KMS-11 (cell line): ENCODE results near the gene PTK6.

Experiments
- H2AFZ ChIP-seq: fragments of 200-600 bp; sonication (generic); 2 replicates; pipeline ENCODE4 v1.6.1; 2016; ENCODE audit warnings: antibody characterized with exemption, mixed run types, low read depth
- H3K27ac ChIP-seq: fragments of 200-600 bp; sonication (generic); 2 replicates; pipeline ENCODE4 v1.6.1; 2016; ENCODE audit warnings: mild to moderate bottlenecking, mixed run types
- H3K27me3 ChIP-seq: fragments of 200-600 bp; sonication (generic); 2 replicates; pipeline ENCODE4 v1.6.1; 2017; ENCODE audit warnings: mild to moderate bottlenecking, low read depth, mixed run types, moderate library complexity; ENCODE audit not compliant: insufficient read depth
- H3K36me3 ChIP-seq: fragments of 200-600 bp; sonication (generic); 2 replicates; pipeline ENCODE4 v1.6.1; 2017; ENCODE audit warnings: mild to moderate bottlenecking, mixed run types; ENCODE audit not compliant: insufficient read depth
- H3K4me1 ChIP-seq: fragments of 200-600 bp; sonication (generic); 2 replicates; pipeline ENCODE4 v1.6.1; 2016; ENCODE audit warnings: mild to moderate bottlenecking, low read depth, mixed run types; ENCODE audit not compliant: poor library complexity, severe bottlenecking
- H3K4me2 ChIP-seq: fragments of 200-600 bp; sonication (generic); 2 replicates; pipeline ENCODE4 v1.7.0; 2016; ENCODE audit warnings: mild to moderate bottlenecking, mixed run types
- H3K4me3 ChIP-seq: fragments of 200-600 bp; sonication (generic); IDR thresholded peaks from 2 replicates; pipeline ENCODE4 v1.6.1; 2017; ENCODE audit warnings: low read depth, low read length, mixed read lengths; ENCODE audit not compliant: insufficient read depth
- H3K79me2 ChIP-seq: fragments of 200-600 bp; sonication (generic); 2 replicates; pipeline ENCODE4 v1.6.1; 2016; ENCODE audit warnings: low read depth, mixed run types; ENCODE audit not compliant: insufficient read depth
- H3K9ac ChIP-seq: fragments of 200-600 bp; sonication (generic); 2 replicates; pipeline ENCODE4 v1.6.1; 2016; ENCODE audit warnings: mild to moderate bottlenecking, mixed run types
- H4K20me1 ChIP-seq: fragments of 200-600 bp; sonication (generic); 2 replicates; pipeline ENCODE4 v1.6.1; 2016; ENCODE audit warnings: mild to moderate bottlenecking, mixed run types; ENCODE audit not compliant: insufficient read depth
- CTCF ChIP-seq: fragments of 200-600 bp; sonication (generic); conservative IDR thresholded peaks from 2 replicates; pipeline ENCODE4 v1.6.1; 2017; ENCODE audit warnings: low read depth, mild to moderate bottlenecking, antibody characterized with exemption, low read length, moderate library complexity, mixed read lengths

The PTK6 gene

DNA sequence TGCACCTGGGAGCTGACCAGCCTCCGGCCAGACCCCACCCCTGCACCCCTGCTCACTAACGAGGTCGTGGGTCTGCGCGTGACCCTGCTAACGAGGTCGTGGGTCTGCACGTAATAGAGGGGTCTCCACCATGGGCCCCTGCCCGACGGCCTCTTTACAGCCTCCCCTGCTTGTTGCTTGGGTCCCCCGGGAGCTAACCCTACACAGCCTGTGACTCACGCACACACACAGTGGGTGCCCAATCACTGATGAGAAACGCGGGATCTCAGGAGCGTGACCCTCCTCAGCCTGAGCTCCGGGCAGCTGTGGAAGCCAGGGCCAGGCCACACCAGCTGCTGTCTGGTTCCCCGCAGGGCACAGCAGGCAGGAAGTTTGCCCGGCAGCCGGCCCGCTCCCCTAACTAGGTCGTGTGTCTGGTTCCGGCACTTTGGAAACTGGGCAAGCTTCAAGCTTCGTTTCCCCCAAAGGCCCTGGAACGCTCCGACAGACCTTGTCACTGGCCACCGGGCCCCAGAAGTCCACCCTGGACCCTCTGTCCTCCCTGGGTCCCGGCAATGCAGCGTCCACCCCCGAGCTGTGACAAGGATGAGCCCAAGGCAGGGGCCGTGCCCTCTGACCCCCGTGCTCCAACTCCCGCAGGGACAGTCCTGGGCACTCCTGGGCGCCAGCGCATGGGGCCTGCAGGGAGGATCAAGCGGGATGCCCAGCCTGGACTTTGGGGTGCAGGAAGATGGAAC lies 767 bp downstream of the PTK6 start:
- Histone ChIP-seq H3K27me3 (peaks cover 55% of the 10 kb centered on the region), H3K36me3 (no peaks in the 10 kb centered on the region), H3K4me2 (no peak overlapping the region), H4K20me1 (no peaks in the 10 kb centered on the region), H3K79me2 (no peaks in the 10 kb centered on the region), H2AFZ (no peak overlapping the region), H3K9ac (no peak overlapping the region), H3K4me1 (peaks cover 10% of the 10 kb centered on the region), H3K27ac (no peak overlapping the region), H3K4me3 (no peak overlapping the region)
- TF ChIP-seq CTCF, result no peak

- no peak overlapping the region for H3K27ac ChIP-seq
- H3K4me3 ChIP-seq, result no peak overlapping the region
- H3K27me3 ChIP-seq, result peaks cover 56% of the 10 kb centered on the region
- H3K4me2 ChIP-seq, result no peak overlapping the region
- H3K4me1 ChIP-seq, result peaks cover 10% of the 10 kb centered on the region
- H3K36me3 ChIP-seq, result no peaks in the 10 kb centered on the region
- H4K20me1 ChIP-seq, result no peaks in the 10 kb centered on the region
- no peak overlapping the region for H2AFZ ChIP-seq
- H3K9ac ChIP-seq, result no peak overlapping the region
- H3K79me2 ChIP-seq, result no peaks in the 10 kb centered on the region
- no peak for TF ChIP-seq CTCF
Measured at GRCh38 chr20:63534831-63535651, 2.1 kb downstream of the PTK6 start.

GRCh38 chr20:63534427-63534830 lies 2.7 kb downstream of the PTK6 start:
- no peak for TF ChIP-seq CTCF
- no peak overlapping the region for H3K4me3 ChIP-seq
- no peak overlapping the region for H3K9ac ChIP-seq
- H3K4me1 ChIP-seq, result peaks cover 10% of the 10 kb centered on the region
- H2AFZ ChIP-seq, result no peak overlapping the region
- no peaks in the 10 kb centered on the region for H4K20me1 ChIP-seq
- no peak overlapping the region for H3K4me2 ChIP-seq
- no peak overlapping the region for H3K27ac ChIP-seq
- no peaks in the 10 kb centered on the region for H3K36me3 ChIP-seq
- no peaks in the 10 kb centered on the region for H3K79me2 ChIP-seq
- H3K27me3 ChIP-seq, result peaks cover 56% of the 10 kb centered on the region

DNA sequence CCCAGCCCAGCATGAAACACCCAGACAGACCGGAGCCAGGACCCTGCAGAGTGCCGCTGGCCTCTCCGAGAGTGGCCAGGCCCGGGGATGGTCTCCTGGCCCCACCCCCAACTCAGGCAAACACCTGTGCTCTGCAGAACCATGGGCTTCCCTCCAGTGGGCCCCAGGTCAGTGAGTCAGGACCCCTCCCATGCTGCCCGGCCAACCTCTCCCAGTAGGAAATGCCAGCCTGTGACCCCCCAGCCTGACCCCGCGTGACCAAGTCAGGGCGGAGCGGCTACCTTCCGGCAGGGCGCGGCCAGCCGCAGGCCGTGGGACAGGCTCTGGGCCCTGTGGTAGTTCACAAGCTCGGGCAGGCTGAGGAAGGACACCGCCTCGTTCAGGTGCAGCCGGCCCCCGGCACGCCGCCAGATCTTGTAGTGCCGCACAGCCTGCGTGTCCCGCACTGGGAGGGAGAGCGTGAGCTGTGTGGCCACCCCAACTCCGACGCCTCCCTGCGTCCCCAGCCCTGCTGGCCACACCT lies 3.2 kb downstream of the PTK6 start:
- H3K4me1 ChIP-seq, result peaks cover 10% of the 10 kb centered on the region
- H3K36me3 ChIP-seq, result no peaks in the 10 kb centered on the region
- H3K27ac ChIP-seq, result no peak overlapping the region
- H3K4me3 ChIP-seq, result no peak overlapping the region
- H4K20me1 ChIP-seq, result no peaks in the 10 kb centered on the region
- H2AFZ ChIP-seq, result no peak overlapping the region
- H3K9ac ChIP-seq, result no peak overlapping the region
- H3K27me3 ChIP-seq, result peaks cover 58% of the 10 kb centered on the region
- no peaks in the 10 kb centered on the region for H3K79me2 ChIP-seq
- TF ChIP-seq CTCF, result no peak
- no peak overlapping the region for H3K4me2 ChIP-seq
